ENCODE measurements around the gene ODF2L. TPM values are rescaled to one million over a fixed set of nuclear protein-coding genes. Genes with fewer than 3 reads are reported as not detected.

The ODF2L gene, protein sequence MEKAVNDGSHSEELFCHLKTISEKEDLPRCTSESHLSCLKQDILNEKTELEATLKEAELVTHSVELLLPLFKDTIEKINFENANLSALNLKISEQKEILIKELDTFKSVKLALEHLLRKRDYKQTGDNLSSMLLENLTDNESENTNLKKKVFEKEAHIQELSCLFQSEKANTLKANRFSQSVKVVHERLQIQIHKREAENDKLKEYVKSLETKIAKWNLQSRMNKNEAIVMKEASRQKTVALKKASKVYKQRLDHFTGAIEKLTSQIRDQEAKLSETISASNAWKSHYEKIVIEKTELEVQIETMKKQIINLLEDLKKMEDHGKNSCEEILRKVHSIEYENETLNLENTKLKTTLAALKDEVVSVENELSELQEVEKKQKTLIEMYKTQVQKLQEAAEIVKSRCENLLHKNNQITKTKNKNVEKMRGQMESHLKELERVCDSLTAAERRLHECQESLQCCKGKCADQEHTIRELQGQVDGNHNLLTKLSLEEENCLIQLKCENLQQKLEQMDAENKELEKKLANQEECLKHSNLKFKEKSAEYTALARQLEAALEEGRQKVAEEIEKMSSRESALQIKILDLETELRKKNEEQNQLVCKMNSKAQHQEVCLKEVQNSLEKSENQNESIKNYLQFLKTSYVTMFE
- total RNA-seq, result 25.1 and 49.0 TPM in 2 replicates

DNA sequence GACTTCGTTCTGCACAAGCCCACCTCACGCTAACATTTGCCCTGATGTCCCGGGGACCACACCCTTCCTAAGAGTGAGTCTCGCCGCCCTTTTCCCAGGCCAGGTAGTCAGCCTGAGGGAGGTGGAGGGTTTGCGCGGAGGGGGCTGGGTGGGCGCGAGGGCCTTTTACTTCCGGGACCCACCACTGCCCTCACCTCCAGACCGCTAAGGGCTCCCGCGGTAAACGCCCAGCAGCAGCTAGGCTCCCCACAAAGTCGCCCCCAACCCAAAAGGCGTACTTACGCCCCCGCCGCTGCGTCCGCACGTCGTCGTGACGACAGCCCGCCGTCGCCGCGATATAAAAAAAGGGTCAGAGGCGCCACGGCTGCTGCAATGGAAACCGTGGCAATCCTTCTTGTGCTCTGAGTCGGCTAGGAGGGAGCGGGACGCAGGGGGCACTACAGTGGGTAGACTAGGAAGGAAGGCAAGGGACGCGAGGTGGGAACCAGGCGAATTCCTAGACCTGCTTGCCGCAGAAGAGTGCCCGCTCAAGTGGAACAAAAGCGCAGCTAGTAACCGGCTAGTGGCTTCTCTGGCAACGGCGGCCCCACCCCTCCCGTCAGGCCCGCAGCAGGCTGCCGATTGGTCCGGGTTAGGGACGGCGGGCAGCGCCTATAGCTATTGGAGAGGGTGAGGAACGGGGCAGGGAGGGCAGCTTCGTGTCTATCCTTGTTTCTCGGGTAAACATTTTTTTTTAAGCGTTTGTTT, at the start of gene ODF2L:
Gene ODF2L (minus strand): TSS at position 573 of the 747 bp plus-strand sequence. CDS start 9,296 bp downstream, outside the sequence.

GRCh38 chr1:86423873-86424272, 27.8 kb upstream of the ODF2L start, which contains the start of gene CLCA2:
TSS of gene CLCA2 (plus strand) at chr1:86424171. CDS start at chr1:86424248, 77 bp downstream.

Other genes with a start within 250 kb of the ODF2L start
- 0.83 and 0.87 TPM in 2 replicates for gene COL24A1, start 239.6 kb downstream of the ODF2L start, total RNA-seq
- gene CLCA2, start 27.8 kb upstream of the ODF2L start, total RNA-seq, result 2.9 and 11.2 TPM in 2 replicates
- gene CLCA1, start 72.6 kb upstream of the ODF2L start, total RNA-seq, result 0.15 and 0.17 TPM in 2 replicates
- not detected in 2 replicates for gene CLCA4, start 150.8 kb upstream of the ODF2L start, total RNA-seq

All from smooth muscle cell of trachea (primary cell).